NCI-H2227 (cell line): ENCODE results near the gene IST1.
A peak's percentile ranks its signal among the peaks of the same experiment; 100 is the strongest.
"Not testable (repeated sequence)": the region's sequence is repeated elsewhere in the genome, so short reads cannot be mapped to it uniquely, and the experiment has no call there.

Source experiments
- DNase-seq: peaks from one replicate; lab custom pipeline; 2025; ENCODE audit not compliant: unreplicated experiment; lab: John Stamatoyannopoulos, UW

Gene IST1

GRCh38 chr16:71880176-71880575 lies 15.2 kb upstream of the IST1 start:
- no peak for DNase-seq

GRCh38 chr16:71882505-71883167 lies 12.7 kb upstream of the IST1 start:
- DNase-seq, result peak; percentile 78

- DNase-seq, result peak; percentile 49
These were observed 12.0 kb upstream of the IST1 start for GRCh38 chr16:71883168-71883848.

GRCh38 chr16:71883849-71884638 lies 11.3 kb upstream of the IST1 start, which contains the start of gene ZNF821:
Gene ZNF821, minus strand, starts transcription at chr16:71884182. Its CDS starts 4,236 bp downstream, at chr16:71879946.
- peak; percentile 94 for DNase-seq

GRCh38 chr16:71885261-71885650 lies 10.1 kb upstream of the IST1 start:
- no peak for DNase-seq

DNA sequence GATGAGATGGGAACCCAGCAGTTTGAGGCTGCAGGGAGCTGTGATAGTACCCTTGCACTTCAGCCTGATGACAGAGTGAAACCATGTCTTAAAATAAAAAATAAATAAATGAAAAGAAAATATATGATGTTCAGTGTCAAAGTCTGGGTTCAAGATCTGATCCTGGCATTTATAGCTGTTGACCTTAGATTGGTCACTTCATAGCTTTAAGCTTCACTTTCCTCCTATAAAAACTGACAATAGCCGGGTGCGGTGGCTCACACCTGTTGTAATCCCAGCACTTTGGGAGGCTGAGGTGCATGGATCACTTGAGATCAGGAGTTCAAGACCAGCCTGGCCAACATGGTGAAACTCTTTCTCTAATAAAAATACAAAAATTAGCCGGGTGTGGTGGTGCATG lies 6.2 kb upstream of the IST1 start:
- DNase-seq, result no peak

DNA sequence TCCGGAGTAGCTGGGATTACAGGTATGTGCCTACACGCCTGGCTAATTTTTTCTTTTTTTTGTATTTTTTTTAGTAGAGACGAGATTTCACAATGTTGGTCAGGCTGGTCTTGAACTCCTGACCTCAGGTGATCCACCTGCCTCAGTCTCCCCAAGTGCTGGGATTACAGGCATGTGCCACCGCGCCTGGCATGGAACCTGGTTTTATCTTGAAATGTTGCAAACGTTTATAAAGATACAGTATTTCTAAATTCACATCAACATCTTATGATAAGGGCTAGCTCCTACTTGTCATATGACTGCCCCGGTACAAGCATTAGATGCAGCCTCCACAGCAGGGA lies 1.5 kb upstream of the IST1 start:
- no peak for DNase-seq

DNA sequence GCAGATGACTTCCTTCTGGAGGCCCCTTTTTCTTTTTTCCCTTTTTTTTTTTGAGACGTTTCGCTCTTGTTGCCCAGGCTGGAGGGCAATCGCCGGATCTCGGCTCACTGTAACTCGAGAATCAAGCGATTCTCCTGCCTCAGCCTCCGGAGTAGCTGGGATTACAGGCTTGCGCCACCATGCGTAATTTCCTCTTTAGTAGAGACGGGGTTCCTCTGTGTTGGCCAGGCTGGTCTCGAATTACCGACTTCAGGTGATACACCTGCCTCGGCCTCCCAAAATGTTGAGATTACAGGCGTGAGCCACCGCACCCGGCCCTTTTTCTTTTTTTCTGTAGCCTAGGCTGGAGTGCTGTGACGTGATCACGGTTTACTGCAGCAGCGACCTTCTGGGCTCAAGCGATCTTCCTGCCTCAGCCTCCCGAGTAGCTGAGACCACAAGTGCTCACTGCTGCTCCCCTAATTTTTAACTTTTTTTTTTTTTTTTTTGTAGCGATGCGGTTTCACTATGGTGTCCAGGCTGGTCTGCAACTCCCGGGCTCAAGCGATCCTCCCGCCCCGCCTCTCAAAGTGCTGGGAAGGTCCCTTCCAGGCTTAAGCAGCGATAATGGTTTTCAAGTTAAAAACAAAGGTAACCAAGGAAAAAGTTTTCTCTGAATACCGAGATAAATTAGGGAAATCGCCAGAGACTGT lies 956 bp upstream of the IST1 start:
- peak; percentile 45 for DNase-seq

- DNase-seq, result peak; percentile 31
These were observed 491 bp downstream of the IST1 start for GRCh38 chr16:71895679-71896365.

- DNase-seq, result no peak
These were observed 1.5 kb downstream of the IST1 start for GRCh38 chr16:71896764-71897368.

DNA sequence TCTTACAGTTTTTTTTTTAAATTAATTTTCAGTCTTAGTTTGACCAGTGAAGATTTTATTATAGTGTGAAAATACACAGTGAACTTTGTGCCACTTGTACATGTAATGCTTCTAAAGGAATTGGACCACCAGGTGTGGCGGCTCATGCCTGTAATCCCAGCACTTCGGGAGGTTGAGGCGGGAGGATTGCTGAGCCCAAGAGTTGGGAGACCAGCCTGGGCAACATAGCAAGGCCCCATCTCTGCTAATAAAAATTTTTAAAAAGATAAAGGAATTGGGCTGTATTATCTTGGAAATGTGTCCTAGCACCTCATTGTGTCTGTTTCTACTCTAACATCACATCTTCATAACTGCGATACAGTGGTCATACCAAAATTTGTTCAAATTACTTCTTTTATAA lies 3.8 kb downstream of the IST1 start:
- no peak for DNase-seq

DNA sequence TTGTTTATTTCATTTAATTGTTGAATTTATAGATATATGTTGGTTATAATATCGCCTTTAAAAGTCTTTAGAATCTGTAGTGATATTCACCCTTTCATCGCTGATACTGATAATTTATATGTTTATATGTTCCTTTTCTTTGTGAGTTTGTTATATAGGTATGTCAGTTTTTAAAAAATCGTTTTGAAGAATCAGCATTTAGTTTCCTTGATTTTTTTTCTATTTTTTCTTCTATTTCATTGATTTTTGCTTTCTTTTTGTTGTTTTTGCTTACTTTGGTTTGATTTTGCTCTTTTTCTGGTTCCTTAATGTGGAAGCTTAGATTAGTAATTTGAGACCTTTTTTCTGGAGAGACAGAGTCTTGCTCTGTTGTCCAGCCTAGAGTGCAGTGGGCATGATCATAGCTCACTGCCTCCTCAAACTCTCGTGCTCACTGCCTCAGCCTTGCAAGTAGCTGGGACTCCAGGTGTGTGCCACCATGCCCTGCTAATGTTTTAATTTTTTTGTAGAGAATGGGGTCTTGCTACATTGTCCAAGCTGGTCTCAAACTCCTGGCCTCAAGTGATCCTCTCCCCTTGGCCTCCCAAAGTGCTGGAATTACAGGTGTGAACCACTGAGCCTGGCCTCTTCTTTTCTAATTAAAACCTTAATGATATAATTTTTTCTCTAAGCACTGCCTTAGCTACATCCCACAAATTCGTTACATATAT lies 7.5 kb downstream of the IST1 start:
- no peak for DNase-seq

DNA sequence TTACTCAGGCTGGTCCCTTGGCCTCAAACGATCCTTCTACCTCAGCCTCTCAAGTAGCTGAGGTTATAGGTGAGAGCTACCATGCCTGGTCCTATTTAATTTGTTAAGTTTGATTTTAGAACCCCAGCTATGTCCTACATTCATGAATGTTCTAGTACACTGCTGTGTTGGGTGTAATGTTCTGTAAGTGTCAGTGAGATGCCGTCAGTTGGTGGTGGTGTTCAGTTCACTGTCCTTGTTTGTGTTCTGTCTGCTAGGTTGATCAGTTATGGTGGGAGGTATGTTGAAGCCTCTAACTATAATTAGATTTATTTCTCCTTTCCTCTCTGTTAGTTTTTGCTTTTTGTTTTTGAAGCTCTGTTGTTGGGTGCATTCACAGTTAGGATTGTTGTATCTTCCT lies 8.3 kb downstream of the IST1 start:
- no peak for DNase-seq

DNA sequence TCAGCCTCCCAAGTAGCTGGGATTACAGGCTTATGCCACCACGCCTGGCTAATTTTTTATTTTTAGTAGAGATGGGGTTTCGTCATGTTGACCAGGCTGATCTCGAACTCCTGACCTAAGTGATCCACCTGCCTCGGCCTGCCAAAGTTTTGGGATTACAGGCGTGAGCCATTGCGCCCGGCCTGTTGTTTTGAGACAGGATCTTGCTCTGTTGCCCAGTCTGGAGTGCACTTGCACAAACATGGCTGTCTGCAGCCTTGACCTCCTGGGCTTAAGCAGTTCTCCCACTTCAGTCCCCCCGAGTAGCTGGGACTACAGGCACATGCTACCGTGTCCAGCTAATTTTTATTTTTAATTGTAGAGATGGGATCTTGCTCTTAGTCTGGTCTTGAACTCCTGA lies 8.9 kb downstream of the IST1 start:
- no peak for DNase-seq

GRCh38 chr16:71905765-71906164 lies 10.4 kb downstream of the IST1 start:
- not testable (repeated sequence) for DNase-seq

DNA sequence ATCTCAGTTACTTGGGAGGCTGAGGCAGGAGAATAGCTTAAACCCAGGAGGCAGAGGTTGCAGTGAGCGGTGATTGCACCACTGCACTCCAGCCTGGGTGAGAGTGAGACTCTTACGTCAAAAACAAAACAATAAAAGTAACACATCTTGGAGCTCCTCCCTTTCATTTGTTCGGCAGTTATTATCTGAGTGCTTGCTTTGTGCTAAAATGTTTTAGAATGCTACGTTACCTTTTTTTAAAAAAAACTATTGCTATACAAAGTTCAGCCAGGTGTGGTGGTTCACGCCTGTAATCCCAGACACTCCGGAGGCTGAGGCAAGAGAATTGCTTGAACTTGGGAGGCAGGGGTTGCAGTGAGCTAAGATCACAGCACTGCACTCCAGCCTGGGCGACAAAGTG lies 15.8 kb downstream of the IST1 start:
- no peak for DNase-seq

DNA sequence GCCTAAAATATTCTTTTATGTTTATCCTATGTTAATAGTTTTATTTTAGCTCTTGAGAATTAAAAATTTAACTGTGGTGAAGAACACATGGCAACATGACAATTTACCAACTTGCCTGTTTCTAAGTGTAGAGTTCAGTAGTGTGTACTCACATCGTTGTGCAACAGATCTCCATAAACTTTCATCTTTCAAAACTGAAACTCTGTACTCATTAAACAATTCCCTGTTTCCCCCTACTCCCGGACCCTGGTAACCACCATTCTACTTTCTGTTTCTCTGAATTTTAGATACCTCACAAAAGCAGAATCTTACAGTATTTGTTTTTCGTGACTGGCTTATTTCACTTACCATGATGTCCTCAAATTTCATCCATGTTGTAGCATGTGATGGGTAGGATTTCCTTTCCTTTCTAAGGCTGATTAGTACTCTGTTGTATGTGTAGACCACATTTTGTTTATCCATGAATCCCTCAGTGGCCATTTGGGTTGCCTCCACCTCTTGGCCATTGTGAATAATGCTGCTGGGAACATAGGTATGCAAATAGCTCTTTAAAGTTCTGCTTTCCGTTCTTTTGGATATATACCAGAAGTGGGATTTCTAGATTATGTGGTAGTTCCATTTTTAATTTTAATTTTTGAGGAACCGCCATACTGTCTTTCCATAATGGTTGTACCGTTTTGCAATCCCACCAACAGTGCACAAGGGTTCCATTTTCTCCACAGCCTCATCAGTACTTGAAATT lies 17.4 kb downstream of the IST1 start:
- no peak for DNase-seq

- no peak for DNase-seq
These were observed 19.5 kb downstream of the IST1 start for GRCh38 chr16:71914802-71915201.

DNA sequence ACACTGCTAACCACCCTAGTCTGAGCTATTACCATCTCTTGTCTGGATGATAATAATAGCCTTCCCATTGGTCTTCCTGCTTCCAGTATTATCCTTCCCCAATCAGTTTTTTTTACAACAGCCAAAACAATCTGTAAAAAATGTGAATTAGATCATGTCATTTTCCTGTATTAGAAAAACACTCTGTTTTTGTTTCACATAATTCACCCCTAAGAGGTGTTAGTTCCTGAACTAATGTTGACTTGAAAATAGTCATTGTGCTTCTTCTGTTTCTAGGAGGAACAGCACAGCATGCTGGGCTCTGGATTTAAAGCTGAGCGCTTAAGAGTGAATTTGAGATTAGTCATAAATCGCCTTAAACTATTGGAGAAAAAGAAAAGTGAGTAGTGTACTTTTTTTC lies 20.0 kb downstream of the IST1 start:
- no peak for DNase-seq
